GM21447 (cell line): ENCODE results near the gene TMEM220.
A peak's percentile ranks its signal among the peaks of the same experiment; 100 is the strongest.

Experiments used
- ATAC-seq: cut with Tn5 transposase; IDR thresholded peaks from one replicate; pipeline ENCODE4 v1.9.1; 2021; ENCODE audit not compliant: unreplicated experiment

Gene TMEM220

GRCh38 chr17:10729334-10730193 lies at the start of gene TMEM220:
Gene TMEM220, minus strand, starts transcription at chr17:10730023. Its CDS starts 172 bp downstream, at chr17:10729851.
- peak; percentile 69 for ATAC-seq

DNA sequence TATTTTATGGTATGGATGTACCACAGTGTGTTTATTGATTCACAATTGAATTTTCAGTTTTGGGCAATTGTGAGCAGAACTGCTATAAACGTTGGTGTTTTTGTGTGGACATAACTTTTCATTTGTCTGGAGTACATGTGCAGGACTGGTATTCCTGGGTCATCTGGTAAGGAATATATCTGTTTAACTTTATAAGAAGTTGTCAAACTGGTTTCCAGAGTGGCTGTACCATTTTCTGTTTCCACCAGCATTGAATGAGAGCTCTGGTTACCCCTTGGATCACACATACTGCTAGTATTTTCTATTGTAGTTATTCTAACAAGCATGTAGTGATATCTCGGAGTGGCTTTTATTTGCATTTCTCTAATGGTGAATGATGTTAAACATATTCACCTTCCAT lies 49.8 kb upstream of the TMEM220 start:
- ATAC-seq = no peak

GRCh38 chr17:10777890-10778289 lies 48.1 kb upstream of the TMEM220 start:
- no peak for ATAC-seq

DNA sequence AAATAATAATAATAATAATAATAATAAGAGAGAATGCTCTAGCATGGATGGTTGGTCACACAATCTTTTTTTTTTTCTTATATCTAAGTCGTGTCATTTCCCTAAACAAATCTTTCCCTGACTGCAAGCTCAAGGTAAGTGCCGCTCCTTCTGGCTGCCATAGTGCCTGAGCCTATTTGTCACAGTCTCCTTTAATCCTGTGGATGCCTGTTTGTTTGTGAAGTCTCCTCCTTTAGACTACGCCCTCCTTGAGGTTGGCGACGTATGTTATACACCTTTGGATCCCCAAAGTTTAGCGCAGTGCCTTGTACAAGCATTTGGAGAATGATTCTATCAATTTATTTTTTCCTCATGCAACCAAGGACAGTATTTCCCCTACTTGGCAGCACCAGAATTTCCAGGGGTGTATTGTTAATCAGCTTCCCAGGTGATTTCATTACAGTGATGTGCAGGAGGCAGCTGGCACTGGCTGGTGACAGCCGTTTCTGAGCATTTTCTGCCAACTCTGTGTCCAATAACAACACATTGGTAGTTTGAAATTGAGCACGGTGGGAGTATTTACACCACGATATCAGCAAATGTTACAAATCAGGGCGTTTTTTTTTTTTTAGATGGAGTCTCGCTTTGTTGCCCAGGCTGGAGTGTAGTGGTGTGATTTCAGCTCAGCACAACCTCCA lies 47.4 kb upstream of the TMEM220 start:
- no peak for ATAC-seq

DNA sequence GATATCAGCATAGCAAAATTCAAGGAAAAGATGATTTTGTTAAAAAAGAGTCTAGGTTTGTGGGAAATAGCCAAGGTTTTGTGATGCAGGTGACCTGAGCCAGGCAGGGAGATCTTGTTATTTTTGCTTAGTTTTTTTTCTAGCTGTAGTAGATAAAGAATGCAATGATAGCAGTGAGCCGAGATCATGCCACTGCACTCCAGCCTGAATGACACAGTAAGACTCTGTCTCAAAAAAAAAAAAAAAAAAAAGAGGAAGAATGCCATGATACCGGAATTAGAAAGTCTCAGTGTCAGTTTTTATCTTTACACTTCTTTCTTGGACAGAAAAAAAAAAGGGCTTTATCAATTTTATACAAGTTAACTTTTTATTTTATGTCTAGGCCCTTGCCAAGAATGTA lies 46.6 kb upstream of the TMEM220 start:
- ATAC-seq = no peak

- no peak for ATAC-seq
Observed at GRCh38 chr17:10775740-10776356, 46.0 kb upstream of the TMEM220 start.

- ATAC-seq = no peak
Observed at GRCh38 chr17:10775058-10775457, 45.2 kb upstream of the TMEM220 start.

- no peak for ATAC-seq
Observed at GRCh38 chr17:10773391-10773790, 43.6 kb upstream of the TMEM220 start.

- ATAC-seq = no peak
Observed at GRCh38 chr17:10772425-10773380, 42.9 kb upstream of the TMEM220 start.

DNA sequence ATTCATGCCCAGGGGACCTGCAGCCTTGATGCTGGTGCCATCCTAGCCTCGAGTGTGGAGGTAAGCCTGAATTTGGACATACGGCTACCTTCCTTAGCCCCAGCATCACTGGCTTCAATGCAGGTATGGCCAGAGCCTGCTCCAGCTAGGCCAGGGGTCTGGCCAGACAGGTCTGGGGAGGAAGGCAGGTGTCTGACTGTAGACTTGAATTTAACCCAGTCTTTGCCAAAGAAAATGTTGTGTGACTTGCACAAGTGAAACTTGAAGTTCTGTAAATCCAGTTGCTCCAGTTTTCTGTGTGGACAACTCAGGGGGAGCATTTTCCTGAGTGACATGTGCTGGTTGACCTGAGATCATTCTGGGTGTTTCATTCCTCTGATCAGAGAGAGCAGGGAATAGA lies 41.3 kb upstream of the TMEM220 start:
- ATAC-seq = no peak

DNA sequence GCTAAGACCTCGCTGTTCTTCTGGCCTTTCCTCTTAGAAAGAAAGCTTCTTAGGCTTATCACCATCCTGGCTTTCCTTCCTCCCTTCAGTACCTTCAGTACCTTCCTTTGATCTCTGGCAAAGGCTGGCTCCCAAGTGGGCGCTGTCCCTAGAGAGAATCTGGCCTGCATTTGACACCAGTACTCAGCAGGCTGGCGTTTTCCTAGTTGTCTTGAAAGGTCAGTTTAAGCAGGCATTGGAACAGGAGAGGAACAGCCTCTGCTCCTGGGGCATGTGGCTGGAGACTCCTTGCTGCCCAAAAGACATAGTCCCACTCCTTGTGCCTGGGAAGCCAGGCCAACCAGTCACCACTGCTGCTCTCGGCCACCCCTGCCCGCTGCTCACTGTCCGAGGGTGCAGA lies 40.0 kb upstream of the TMEM220 start:
- ATAC-seq = no peak

DNA sequence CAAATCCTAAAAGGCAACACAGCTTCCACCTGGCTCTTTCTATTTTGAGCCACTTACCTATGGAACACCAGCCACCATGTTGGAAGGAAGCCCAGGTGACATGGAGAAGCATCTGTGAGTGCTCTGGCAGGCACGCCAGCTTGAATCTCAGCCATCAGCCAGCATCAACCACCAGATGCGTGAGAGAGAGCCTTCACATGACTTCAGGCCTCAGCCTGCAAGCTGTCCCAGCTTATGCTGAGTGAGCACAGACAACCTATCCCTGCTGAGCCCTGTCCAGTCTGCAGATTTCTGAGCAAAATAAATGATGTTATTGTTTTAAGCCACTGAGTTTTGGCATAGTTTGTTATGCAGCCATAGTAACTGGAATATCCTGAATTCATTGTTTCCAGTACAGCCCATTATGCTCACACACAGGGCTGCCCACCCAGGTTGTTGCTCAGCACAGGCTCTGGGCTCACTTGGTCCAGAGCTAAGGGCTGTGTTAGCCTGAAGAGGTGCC lies 39.0 kb upstream of the TMEM220 start:
- no peak for ATAC-seq

DNA sequence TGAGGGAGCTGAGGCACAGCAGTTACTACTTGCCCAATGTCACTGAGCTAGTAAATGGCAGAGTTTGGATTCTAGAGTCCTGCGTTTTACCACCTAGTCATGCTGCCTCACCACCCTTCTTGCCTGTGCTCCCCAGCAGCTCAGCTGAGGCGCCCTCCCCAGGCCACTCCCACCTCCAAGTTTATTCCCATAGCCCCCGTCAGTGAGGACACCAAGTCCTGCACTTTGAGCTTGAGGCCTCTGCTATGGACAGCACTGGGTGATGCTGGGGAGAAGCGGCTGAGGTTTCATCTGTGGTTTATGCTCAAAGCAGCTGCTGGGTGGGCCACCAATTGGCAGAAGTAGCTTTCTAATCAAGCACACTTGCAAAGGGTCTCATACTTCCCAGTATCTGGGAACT lies 37.4 kb upstream of the TMEM220 start:
- no peak for ATAC-seq

DNA sequence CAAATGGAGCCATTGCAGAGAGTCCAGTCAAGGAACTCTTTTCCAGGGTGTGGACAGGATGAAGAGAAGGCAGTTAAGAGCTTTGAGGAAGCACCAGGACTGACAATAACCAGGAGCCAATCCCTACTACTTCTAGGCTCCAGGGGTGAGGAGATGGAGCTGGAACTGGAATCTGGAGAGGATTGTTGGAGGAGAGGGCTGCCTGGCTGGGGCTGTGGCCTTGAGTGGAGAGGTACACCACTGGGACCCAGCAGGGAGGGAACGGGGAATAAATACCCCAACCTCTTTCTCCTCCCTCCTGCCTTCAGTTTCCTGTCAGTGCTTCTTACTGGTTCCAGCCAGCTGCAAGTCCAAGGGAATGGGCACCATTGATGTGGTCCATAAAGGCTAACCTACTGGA lies 32.2 kb upstream of the TMEM220 start:
- ATAC-seq = no peak

DNA sequence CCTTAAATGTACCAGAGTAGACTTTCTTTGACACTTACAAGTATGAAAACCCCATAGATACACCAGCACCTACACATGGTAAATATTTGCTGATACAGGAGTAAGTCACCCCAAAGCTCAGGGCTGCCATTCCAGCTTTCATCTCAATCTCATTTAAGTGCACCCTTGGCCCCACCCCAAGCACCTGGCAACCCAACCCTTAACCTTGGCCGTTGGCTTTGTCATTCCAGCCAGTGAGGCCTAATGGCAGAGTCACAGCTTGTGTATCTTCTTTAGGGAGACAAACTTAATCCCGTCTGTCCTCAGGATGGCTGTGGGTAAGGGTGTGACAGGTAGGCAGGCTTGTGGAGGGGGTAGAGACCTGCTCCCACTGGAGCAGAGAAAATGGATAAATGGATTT lies 31.5 kb upstream of the TMEM220 start:
- no peak for ATAC-seq

GRCh38 chr17:10758062-10758461 lies 28.2 kb upstream of the TMEM220 start:
- ATAC-seq = no peak

GRCh38 chr17:10757647-10758046 lies 27.8 kb upstream of the TMEM220 start:
- ATAC-seq = no peak

- no peak for ATAC-seq
Observed at GRCh38 chr17:10757067-10757466, 27.2 kb upstream of the TMEM220 start.

DNA sequence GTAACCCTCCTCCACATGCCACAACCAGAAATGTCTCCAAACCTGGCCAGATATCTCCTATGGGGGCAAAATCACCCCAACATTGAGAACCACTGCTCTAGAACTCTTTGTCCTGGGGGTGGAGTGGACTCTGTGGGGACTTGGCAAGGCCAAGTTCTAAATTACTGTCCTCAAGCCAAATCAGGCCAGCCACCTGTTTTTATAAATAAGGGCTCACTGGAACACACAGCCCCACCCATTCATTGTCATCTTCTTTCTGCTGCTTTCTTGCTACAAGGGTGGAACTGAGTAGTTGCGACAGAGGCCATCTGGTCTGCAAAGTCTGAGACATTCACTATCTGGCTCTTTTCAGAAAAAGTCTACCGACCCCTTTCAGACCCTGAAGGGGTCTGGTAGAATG lies 26.8 kb upstream of the TMEM220 start:
- no peak for ATAC-seq

- ATAC-seq = no peak
Observed at GRCh38 chr17:10756185-10756584, 26.4 kb upstream of the TMEM220 start.
